Activated T-helper 2 cell treated with anti-CD3 and anti-CD28 coated beads, Interferon-gamma antibody, Interleukin-2, Interleukin-4, amounts not matched to agents 10 μg/mL and 5 μg/mL and 100 μg/mL, durations not matched to agents 14 hours and 24 hours and 36 hours (primary cell): ENCODE measurements around the gene PGRMC2. TPM values are rescaled to one million over a fixed set of nuclear protein-coding genes. Genes with fewer than 3 reads are reported as not detected.

Experiments used
- DNase-seq: peaks from one replicate; pipeline ENCODE4 v3.0.0; 2021; ENCODE audit warnings: low spot score
- H3K27ac Mint-ChIP-seq: one replicate; pipeline ENCODE4 v1.8.0; 2021; ENCODE audit warnings: mixed read lengths
- H3K27me3 Mint-ChIP-seq: one replicate; pipeline ENCODE4 v1.8.0; 2021; ENCODE audit warnings: low read depth, mixed read lengths
- H3K36me3 Mint-ChIP-seq: one replicate; pipeline ENCODE4 v1.8.0; 2021; ENCODE audit warnings: low read depth, mixed read lengths
- H3K4me1 Mint-ChIP-seq: one replicate; pipeline ENCODE4 v1.8.0; 2021; ENCODE audit warnings: low read depth, mixed read lengths
- H3K4me3 Mint-ChIP-seq: one replicate; pipeline ENCODE4 v1.8.0; 2021; ENCODE audit warnings: low read depth, mild to moderate bottlenecking, moderate library complexity, mixed read lengths
- H3K9me3 Mint-ChIP-seq: one replicate; pipeline ENCODE4 v1.8.0; 2021; ENCODE audit warnings: mixed read lengths
- intact Hi-C: fragments of 100-400 bp; cut with micrococcal nuclease; formaldehyde crosslinking; loops from one replicate; pipeline ENCODE4 v1.15.1; 2023
- total RNA-seq: library from RNA; stranded (reverse); gene quantifications from 2 replicates; pipeline ENCODE4 v1.2.3, GENCODE V29; 2022

Gene PGRMC2
- total RNA-seq, 1 donor from 2014 or later: 45.0 TPM

- intact Hi-C loops: no loop called here
- H3K9me3 Mint-ChIP-seq: no peaks in the 10 kb centered on the region
- DNase-seq: no peak
- H3K4me3 Mint-ChIP-seq: no peak overlapping the region
- no peaks in the 10 kb centered on the region for H3K36me3 Mint-ChIP-seq
- H3K27me3 Mint-ChIP-seq: peaks cover 4% of the 10 kb centered on the region
- H3K4me1 Mint-ChIP-seq: no peaks in the 10 kb centered on the region
- H3K27ac Mint-ChIP-seq: no peak overlapping the region
These were observed 62.5 kb downstream of the PGRMC2 start for GRCh38 chr4:128225148-128225547.

DNA sequence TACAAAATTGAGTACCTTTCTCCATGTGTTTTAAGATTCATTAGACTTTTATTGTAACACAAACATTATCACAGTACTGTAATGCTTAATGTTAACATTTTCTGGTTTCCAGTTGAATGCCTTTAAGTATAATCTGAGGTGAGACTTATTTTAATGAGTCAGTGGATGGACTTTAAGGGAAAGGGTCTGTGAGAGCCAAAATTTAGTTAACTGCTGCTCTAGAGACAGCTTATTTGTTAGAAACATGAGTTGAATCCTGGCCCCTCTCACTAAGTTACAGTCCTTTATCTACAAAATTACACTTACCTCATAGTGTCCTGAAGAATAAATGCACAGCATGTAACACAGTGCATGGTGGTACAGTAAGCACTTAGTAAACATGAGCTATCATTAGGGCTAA lies 66.0 kb downstream of the PGRMC2 start:
- intact Hi-C loops: loop anchor here (2.0 kb wide), 1 partner anchor 31 kb away; no protein-coding TSS in a partner anchor
- no peak overlapping the region for H3K27ac Mint-ChIP-seq
- no peak for DNase-seq
- no peaks in the 10 kb centered on the region for H3K9me3 Mint-ChIP-seq
- no peaks in the 10 kb centered on the region for H3K36me3 Mint-ChIP-seq
- H3K4me3 Mint-ChIP-seq: no peak overlapping the region
- H3K4me1 Mint-ChIP-seq: no peaks in the 10 kb centered on the region
- H3K27me3 Mint-ChIP-seq: peaks cover under 1% of the 10 kb centered on the region

DNA sequence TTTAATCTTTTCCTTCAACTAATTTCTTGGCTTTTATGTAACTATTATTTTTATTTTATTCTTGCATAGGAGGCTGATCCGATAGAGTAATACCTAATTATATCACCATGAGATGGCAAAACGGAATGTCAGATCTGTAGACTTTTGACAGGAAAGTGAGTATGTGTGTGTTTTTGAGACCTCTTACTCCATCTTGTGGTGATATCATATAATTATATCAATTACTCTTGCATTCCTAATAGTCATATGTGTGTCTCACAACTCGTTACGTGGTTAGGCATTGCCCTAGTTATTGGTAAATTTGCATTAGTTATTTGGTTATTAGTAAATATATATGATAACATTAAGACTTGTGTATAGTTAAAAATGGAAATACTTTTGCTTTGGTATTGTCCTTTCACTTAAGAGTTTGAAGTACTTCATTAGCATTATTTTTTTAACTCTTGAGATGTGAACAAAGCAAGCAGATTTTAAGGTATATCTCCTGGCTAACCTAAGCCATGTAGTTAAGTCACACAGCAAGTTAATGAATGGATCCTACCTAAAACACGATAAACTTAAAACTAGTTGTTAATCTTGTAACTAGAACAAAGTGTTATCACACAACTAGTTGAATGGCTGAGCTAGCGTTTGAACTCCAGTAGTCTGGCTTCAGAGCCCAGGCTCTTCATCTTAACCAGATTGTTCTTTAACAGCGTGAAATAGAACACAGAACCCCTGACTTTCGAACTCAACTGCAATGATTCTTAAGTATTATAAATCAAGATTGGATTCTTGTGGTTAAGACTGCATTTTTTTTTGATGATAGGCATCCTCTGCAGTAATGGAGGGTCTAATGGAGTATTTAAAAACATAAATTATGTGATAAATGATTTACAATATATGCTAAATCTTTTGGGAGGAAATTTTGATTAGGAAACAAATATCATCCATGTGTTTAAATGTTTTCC lies 67.1 kb downstream of the PGRMC2 start:
- Mint-ChIP-seq H3K36me3 (no peaks in the 10 kb centered on the region), H3K4me3 (no peak overlapping the region), H3K9me3 (no peaks in the 10 kb centered on the region), H3K4me1 (no peaks in the 10 kb centered on the region), H3K27me3 (no peaks in the 10 kb centered on the region), H3K27ac (no peak overlapping the region)
- DNase-seq: no peak
- intact Hi-C loops: loop anchor here (2.0 kb wide), 1 partner anchor 30 kb away; no protein-coding TSS in a partner anchor

Other genes with a start within 250 kb of the PGRMC2 start
- gene LARP1B, start 226.5 kb downstream of the PGRMC2 start, total RNA-seq: 31.9 and 32.2 TPM in 2 replicates